ENCODE results near the gene CCT2. TPM values are rescaled to one million over a fixed set of nuclear protein-coding genes. Genes with fewer than 3 reads are reported as not detected.

Gene CCT2
- total RNA-seq, 1 donor from 2014 or later = 77.3 TPM

GRCh38 chr12:69548687-69549086 is 36.6 kb upstream of the CCT2 start:
- H3K4me3 ChIP-seq = no peak overlapping the region
- H3K9me3 ChIP-seq = no peaks in the 10 kb centered on the region
- intact Hi-C loops (cut with DNase I) = no loop called here
- TF ChIP-seq CTCF (IDR thresholded peaks at IDR 0.05) (no peak), POLR2AphosphoS5 (IDR thresholded peaks at IDR 0.05; ENCODE audit: insufficient read depth in 1 of 2, low read depth in 1 of 2) (no peak), POLR2A (IDR thresholded peaks at IDR 0.05) (no peak)
- DNase-seq (ENCODE audit: extremely low spot score in 2 of 2) = no peak
- H3K4me1 ChIP-seq = no peaks in the 10 kb centered on the region
- H3K27ac ChIP-seq = no peak overlapping the region
- H3K36me3 ChIP-seq = no peaks in the 10 kb centered on the region
- no peaks in the 10 kb centered on the region for H3K27me3 ChIP-seq

GRCh38 chr12:69550569-69551350 is 34.5 kb upstream of the CCT2 start:
- H3K9me3 ChIP-seq = no peaks in the 10 kb centered on the region
- intact Hi-C loops (cut with DNase I) = no loop called here

GRCh38 chr12:69553628-69554248 is 31.5 kb upstream of the CCT2 start:
- no peak for DNase-seq (ENCODE audit: extremely low spot score in 2 of 2)
- Histone ChIP-seq H3K36me3 (no peaks in the 10 kb centered on the region), H3K9me3 (no peaks in the 10 kb centered on the region), H3K27ac (no peak overlapping the region), H3K4me1 (peaks cover 14% of the 10 kb centered on the region), H3K27me3 (no peaks in the 10 kb centered on the region), H3K4me3 (no peak overlapping the region)
- intact Hi-C loops (cut with DNase I) = no loop called here
- TF ChIP-seq POLR2AphosphoS5 (IDR thresholded peaks at IDR 0.05; ENCODE audit: insufficient read depth in 1 of 2, low read depth in 1 of 2) (no peak), POLR2A (IDR thresholded peaks at IDR 0.05) (no peak), CTCF (IDR thresholded peaks at IDR 0.05) (no peak)

More at GRCh38 chr12:69550569-69551350, 34.5 kb upstream of the CCT2 start:
- H3K4me3 ChIP-seq = no peak overlapping the region
- H3K27ac ChIP-seq = no peak overlapping the region
- no peaks in the 10 kb centered on the region for H3K36me3 ChIP-seq
- H3K27me3 ChIP-seq = no peaks in the 10 kb centered on the region
- no peak for DNase-seq (ENCODE audit: extremely low spot score in 2 of 2)
- TF ChIP-seq POLR2AphosphoS5 (IDR thresholded peaks at IDR 0.05; ENCODE audit: insufficient read depth in 1 of 2, low read depth in 1 of 2) (no peak), CTCF (IDR thresholded peaks at IDR 0.05) (no peak), POLR2A (IDR thresholded peaks at IDR 0.05) (no peak)
- no peaks in the 10 kb centered on the region for H3K4me1 ChIP-seq

- no peaks in the 10 kb centered on the region for H3K9me3 ChIP-seq
- no peak overlapping the region for H3K27ac ChIP-seq
- TF ChIP-seq POLR2AphosphoS5 (IDR thresholded peaks at IDR 0.05; ENCODE audit: insufficient read depth in 1 of 2, low read depth in 1 of 2) = no peak
- no peak for TF ChIP-seq CTCF (IDR thresholded peaks at IDR 0.05)
- no peak for TF ChIP-seq POLR2A (IDR thresholded peaks at IDR 0.05)
- no peaks in the 10 kb centered on the region for H3K27me3 ChIP-seq
- H3K36me3 ChIP-seq = no peaks in the 10 kb centered on the region
- intact Hi-C loops (cut with DNase I) = no loop called here
- no peak overlapping the region for H3K4me3 ChIP-seq
- peaks cover 14% of the 10 kb centered on the region for H3K4me1 ChIP-seq
- no peak for DNase-seq (ENCODE audit: extremely low spot score in 2 of 2)
Observed at GRCh38 chr12:69555461-69555860, 29.8 kb upstream of the CCT2 start.

GRCh38 chr12:69556383-69556782 is 28.9 kb upstream of the CCT2 start:
- DNase-seq (ENCODE audit: extremely low spot score in 2 of 2) = no peak
- no peaks in the 10 kb centered on the region for H3K9me3 ChIP-seq
- TF ChIP-seq POLR2AphosphoS5 (IDR thresholded peaks at IDR 0.05; ENCODE audit: insufficient read depth in 1 of 2, low read depth in 1 of 2) (no peak), CTCF (IDR thresholded peaks at IDR 0.05) (no peak), POLR2A (IDR thresholded peaks at IDR 0.05) (no peak)
- no peak overlapping the region for H3K4me3 ChIP-seq
- no peaks in the 10 kb centered on the region for H3K36me3 ChIP-seq
- H3K27ac ChIP-seq = no peak overlapping the region
- H3K27me3 ChIP-seq = no peaks in the 10 kb centered on the region
- intact Hi-C loops (cut with DNase I) = no loop called here
- peaks cover 14% of the 10 kb centered on the region for H3K4me1 ChIP-seq
